GM12878 (cell line): ENCODE measurements around the gene BTG4.

Experiments used
- CHD2 ChIP-seq: IDR thresholded peaks from 2 replicates; pipeline ENCODE4 v1.6.1; 2011; ENCODE audit warnings: low read depth, low read length, improper control_type of control experiment, borderline replicate concordance
- CTCF ChIP-seq, 3 experiments: IDR thresholded peaks in 2 of 3; conservative IDR thresholded peaks in 1 of 3; 2 replicates each; pipeline ENCODE4 v1.5.1; 2011; ENCODE audit warnings: low read depth in 3 of 3, low read length in 3 of 3, mild to moderate bottlenecking in 3 of 3, control low read depth in 2 of 3, moderate library complexity in 2 of 3, inconsistent platforms in 1 of 3, mixed read lengths in 1 of 3; ENCODE audit not compliant: control insufficient read depth in 2 of 3, insufficient read depth in 1 of 3; ENCODE audit errors: extremely low read depth in 1 of 3
- EP300 ChIP-seq, 2 experiments: fragments of 150-350 bp in 1 of 2; IDR thresholded peaks; 2 replicates each; pipeline ENCODE4 v1.6.1; 2011 to 2012; ENCODE audit warnings: low read depth in 2 of 2, low read length in 2 of 2, borderline replicate concordance in 1 of 2, improper control_type of control experiment in 1 of 2, inconsistent platforms in 1 of 2; ENCODE audit not compliant: control insufficient read depth in 1 of 2
- MXI1 ChIP-seq: fragments of 150-350 bp; IDR thresholded peaks from 2 replicates; pipeline ENCODE4 v1.6.1; 2011; ENCODE audit warnings: low read depth, mild to moderate bottlenecking, inconsistent platforms, low read length, improper control_type of control experiment
- RFX5 ChIP-seq: IDR thresholded peaks from 2 replicates; pipeline ENCODE4 v1.6.1; 2011; ENCODE audit warnings: low read depth, low read length, improper control_type of control experiment
- SPI1 ChIP-seq: IDR thresholded peaks from 2 replicates; pipeline ENCODE4 v1.6.1; 2011; ENCODE audit warnings: low read depth, mild to moderate bottlenecking, low read length, moderate library complexity, borderline replicate concordance; ENCODE audit not compliant: insufficient read depth

- TF ChIP-seq MXI1 (no peak), EP300 (IDR thresholded peaks at IDR 0.05; ENCODE audit: borderline replicate concordance in 1 of 2, control insufficient read depth in 1 of 2, low read depth in 2 of 2, low read length in 2 of 2) (no peak), CTCF (IDR thresholded peaks at IDR 0.05 in 2 of 3, conservative IDR thresholded peaks at IDR 0.05 in 1 of 3; ENCODE audit: control insufficient read depth in 2 of 3, extremely low read depth in 1 of 3, insufficient read depth in 1 of 3, low read depth in 3 of 3, low read length in 3 of 3) (no peak), RFX5 (no peak), SPI1 (no peak), CHD2 (no peak)
Observed at GRCh38 chr11:111512296-111513239, at the start of gene BTG4.
